ENCODE measurements around the gene DLGAP1.

- TF ChIP-seq JUND (IDR thresholded peaks at IDR 0.05) = no peak
- no peak for TF ChIP-seq RAD21 (IDR thresholded peaks at IDR 0.05)
- TF ChIP-seq CTCF (IDR thresholded peaks at IDR 0.05; ENCODE audit: low read depth, low read length, missing input control) = no peak
Observed at GRCh38 chr18:4198956-4199355, 256.2 kb downstream of the DLGAP1 start.

Measured in liver (tissue), 3 donors.